Epithelial cell of proximal tubule (primary cell): ENCODE measurements around the gene KDM3B. TPM values are rescaled to one million over a fixed set of nuclear protein-coding genes. Genes with fewer than 3 reads are reported as not detected.
A peak's percentile ranks its signal among the peaks of the same experiment; 100 is the strongest.

Experiments used
- DNase-seq: peaks from one replicate; pipeline ENCODE4 v3.0.0-alpha.2; 2011; ENCODE audit warnings: low read depth
- H3K4me3 ChIP-seq: 2 replicates; pipeline ENCODE4 v1.5.1; 2011; ENCODE audit warnings: low read depth, mild to moderate bottlenecking, low read length
- total RNA-seq: library from RNA; depleted of rRNA; stranded (reverse); fragments of >200 nt; gene quantifications from 2 replicates; pipeline ENCODE4 v1.2.3, GENCODE V29; 2015
- TF ChIP-seq, protein P1 (sequence below): conservative IDR thresholded peaks from 2 replicates; pipeline ENCODE4 v1.5.1; 2012; ENCODE audit warnings: low read depth, mild to moderate bottlenecking, low read length

Gene KDM3B
- total RNA-seq, 1 donor from 2014 or later = 40.2 TPM

DNA sequence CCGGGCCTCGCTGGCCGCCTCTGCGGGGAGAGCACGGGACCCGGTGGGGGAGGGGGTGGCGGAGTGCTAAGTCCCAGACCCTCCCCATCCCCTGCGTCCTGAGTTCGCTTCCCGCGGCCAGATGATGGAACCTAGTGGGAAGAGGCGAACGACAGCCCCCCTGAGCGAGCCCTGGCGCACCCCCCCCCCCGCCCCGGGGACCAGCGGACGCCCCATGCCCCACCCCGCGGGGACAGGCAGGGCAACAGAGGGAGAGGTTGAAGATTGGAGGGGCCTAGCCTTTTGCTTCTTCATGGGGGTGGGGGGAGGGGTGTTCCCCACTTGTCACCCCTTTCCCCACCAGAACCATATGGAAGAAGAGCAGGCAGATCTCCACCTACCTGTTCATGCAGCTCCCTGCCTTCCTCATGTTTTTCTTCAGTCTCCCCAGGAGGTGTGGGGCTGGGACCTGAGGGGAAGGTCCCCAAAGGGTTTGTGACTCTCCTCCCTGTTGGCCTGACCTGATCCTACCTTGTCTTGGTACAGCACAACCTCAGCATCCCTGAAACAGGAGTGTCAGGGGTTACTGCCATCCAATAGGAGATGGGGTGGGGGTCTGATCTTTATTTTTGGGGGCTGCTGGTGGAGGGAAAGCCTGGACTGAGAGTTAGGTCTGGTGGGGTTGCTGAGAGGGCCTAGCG lies 13.9 kb upstream of the KDM3B start:
- TF ChIP-seq, protein P1, sequence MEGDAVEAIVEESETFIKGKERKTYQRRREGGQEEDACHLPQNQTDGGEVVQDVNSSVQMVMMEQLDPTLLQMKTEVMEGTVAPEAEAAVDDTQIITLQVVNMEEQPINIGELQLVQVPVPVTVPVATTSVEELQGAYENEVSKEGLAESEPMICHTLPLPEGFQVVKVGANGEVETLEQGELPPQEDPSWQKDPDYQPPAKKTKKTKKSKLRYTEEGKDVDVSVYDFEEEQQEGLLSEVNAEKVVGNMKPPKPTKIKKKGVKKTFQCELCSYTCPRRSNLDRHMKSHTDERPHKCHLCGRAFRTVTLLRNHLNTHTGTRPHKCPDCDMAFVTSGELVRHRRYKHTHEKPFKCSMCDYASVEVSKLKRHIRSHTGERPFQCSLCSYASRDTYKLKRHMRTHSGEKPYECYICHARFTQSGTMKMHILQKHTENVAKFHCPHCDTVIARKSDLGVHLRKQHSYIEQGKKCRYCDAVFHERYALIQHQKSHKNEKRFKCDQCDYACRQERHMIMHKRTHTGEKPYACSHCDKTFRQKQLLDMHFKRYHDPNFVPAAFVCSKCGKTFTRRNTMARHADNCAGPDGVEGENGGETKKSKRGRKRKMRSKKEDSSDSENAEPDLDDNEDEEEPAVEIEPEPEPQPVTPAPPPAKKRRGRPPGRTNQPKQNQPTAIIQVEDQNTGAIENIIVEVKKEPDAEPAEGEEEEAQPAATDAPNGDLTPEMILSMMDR = no peak
- H3K4me3 ChIP-seq = peak overlapping the region; percentile 88
- DNase-seq = no peak

DNA sequence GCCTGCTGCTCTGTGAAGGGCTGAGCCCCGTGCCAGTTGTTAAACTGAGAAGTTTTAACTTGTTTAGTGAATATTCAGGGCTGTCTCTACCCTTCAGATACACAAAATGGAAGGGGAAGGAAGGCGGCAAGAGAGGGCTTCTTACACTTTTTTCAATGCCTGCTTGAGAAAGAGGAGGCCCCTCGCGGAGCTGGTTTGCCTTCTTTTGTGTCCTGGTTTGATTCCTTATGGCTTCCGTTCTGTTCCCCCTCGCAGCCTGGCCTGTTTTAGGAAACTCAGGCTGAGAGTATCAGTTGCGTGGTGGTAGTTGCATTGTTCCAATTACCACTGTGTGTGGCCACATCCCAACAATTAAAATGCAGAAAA lies 13.4 kb upstream of the KDM3B start:
- no peak for DNase-seq
- peak overlapping the region; percentile 88 for H3K4me3 ChIP-seq
- TF ChIP-seq, protein P1 = no peak

DNA sequence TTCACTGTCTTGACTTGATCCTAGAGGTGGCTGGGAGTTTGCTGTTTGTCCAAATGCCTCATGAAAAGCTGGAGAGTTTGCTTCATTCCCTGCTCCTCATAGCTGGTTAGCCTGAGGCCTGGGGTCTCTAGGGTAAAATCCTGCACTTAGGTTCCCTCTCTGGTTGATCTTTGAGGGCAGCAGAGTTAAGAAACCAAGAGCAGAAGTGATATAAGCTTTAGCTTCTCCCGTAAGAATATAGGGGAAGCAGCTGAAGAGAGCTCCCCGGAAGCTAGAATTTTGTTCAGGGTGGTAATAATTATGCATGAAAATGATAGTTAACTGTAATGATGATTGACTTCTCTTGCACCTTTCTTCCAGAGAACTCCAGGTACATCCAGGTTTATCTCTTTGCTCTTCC lies 13.0 kb upstream of the KDM3B start:
- TF ChIP-seq, protein P1 = no peak
- DNase-seq = no peak
- peak overlapping the region; percentile 88 for H3K4me3 ChIP-seq

DNA sequence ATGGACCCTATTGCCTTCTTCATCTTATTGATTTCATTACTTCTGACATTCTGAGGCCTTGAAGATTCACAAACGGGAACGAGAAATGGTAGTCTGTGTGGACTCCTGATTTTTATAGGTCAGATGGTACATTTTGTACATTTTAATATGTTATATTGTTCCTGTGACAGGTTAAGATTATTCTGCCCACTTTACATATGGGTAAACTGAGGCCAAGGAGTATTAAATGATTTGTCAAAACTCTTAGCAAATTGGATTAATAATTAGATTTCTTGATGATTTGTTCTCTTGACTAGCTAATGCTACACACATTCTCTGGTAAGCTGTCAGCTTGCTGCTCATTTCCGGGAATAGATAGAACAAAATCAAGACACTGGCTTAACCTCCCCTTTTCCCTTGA lies 12.5 kb upstream of the KDM3B start:
- peak overlapping the region; percentile 88 for H3K4me3 ChIP-seq
- DNase-seq = no peak
- TF ChIP-seq, protein P1 = no peak

DNA sequence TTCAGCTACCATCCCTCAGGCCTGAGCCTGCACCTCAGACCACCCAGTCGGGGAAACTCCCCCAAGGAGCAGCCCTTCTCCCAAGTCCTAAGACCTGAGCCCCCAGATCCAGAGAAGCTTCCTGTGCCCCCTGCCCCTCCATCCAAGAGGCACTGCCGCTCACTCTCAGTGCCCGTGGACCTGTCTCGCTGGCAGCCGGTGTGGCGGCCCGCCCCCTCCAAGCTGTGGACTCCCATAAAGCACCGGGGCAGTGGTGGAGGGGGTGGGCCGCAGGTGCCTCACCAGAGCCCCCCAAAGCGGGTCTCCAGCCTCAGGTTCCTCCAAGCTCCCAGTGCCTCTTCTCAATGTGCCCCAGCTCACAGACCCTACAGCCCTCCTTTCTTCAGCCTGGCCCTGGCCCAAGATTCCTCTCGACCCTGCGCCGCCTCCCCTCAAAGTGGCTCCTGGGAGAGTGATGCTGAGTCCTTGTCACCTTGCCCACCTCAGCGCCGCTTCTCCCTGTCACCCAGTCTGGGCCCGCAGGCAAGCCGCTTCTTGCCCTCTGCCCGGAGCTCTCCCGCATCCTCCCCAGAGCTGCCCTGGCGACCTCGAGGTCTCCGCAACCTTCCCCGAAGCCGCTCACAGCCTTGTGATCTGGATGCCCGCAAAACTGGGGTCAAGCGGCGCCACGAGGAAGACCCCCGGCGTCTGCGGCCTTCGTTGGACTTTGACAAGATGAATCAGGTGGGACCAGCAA lies 7.4 kb upstream of the KDM3B start:
- H3K4me3 ChIP-seq = no peak overlapping the region
- TF ChIP-seq, protein P1 = no peak
- no peak for DNase-seq

DNA sequence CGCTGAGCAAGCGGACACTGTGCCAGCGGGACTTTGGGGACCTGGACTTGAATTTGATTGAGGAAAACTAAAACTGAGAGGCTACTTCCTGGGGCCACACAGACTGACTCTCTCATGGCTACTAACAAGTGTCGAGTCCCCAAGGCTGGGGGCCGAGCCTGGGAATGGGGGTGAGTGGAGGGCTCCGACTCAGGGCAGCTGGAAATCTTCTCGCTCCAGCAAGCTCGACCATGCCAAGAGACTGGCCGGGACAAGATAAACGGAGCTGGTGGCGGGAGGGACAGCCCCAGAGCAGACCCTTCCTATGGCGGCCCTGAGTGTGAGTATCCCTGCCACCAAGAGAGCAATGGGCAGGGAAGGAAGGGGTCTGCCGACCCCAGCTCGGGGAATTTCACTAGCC lies 5.6 kb upstream of the KDM3B start:
- DNase-seq = no peak
- TF ChIP-seq, protein P1 = no peak
- H3K4me3 ChIP-seq = no peak overlapping the region
